UCSD-AML1 (cell line): ENCODE measurements around the gene TEAD1.

Source experiments
- DNase-seq: peaks from one replicate; lab custom pipeline; 2025; ENCODE audit not compliant: unreplicated experiment; lab: John Stamatoyannopoulos, UW

The TEAD1 gene

GRCh38 chr11:12664385-12664784, 9.8 kb upstream of the TEAD1 start:
- no peak for DNase-seq

GRCh38 chr11:12666915-12667314, 7.3 kb upstream of the TEAD1 start:
- DNase-seq = no peak

GRCh38 chr11:12667646-12668045, 6.6 kb upstream of the TEAD1 start:
- no peak for DNase-seq

DNA sequence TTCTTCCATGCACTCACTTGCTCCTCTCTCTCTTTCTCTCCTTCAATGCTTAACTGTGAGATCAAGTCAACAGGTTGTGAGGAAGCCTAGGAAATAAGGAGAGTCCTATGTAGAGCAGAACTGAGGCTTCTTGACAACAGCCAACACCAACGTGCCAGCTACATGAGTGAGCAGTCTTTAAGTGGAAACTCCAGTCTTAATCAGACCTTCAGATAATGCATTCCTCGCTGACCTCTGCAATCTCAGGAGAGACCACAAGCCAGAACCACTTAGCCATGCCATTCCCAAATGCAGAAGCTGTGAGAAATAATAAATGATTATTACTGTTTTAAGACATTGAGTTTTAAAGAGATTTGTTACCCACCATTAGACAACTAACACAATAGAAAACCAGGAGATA, 6.1 kb upstream of the TEAD1 start:
- DNase-seq = no peak

GRCh38 chr11:12669930-12670329, 4.3 kb upstream of the TEAD1 start:
- DNase-seq = no peak

- no peak for DNase-seq
These were observed 2.9 kb upstream of the TEAD1 start for GRCh38 chr11:12671370-12671769.

GRCh38 chr11:12673601-12673923, 659 bp upstream of the TEAD1 start:
- no peak for DNase-seq

GRCh38 chr11:12674571-12674935, 332 bp downstream of the TEAD1 start:
- no peak for DNase-seq

- no peak for DNase-seq
These were observed 895 bp downstream of the TEAD1 start for GRCh38 chr11:12674936-12675696.

DNA sequence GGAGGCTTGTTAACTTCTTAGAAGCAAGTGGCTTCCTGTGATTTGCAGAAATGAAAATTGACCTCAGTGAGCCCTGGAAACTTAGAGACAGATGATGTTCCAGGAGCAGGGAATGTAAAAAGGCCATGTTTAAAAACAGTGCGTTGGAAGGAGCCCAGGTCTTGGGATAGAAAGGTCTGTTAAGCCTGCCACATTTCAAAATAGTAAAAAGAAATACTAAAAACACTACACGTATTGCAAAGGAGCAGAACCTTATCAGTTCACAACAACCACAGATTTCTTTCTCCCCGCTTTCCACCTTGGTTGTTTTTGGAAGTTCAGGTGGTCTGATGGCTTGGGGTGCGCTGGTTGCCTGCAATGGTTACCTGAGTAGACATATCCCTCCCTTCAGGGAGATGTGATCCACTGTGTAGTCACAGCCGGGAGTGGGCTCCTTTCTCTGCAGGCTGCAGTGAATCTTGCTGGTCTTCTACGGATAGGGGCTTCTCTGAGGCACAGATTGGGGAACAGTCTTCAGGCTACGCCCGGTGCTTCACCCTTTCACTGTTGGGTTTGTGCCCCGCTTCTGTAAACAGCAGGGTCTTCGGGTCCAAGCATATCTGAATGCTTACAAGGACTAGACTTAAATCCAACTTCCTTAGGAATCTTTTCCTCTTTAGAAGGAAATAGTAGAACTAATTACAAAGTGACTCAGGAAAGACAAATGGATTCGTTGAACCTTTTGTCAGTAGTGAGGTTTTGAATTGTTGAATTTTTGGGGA, 1.9 kb downstream of the TEAD1 start:
- DNase-seq = no peak

GRCh38 chr11:12677131-12677530, 2.9 kb downstream of the TEAD1 start:
- DNase-seq = no peak

DNA sequence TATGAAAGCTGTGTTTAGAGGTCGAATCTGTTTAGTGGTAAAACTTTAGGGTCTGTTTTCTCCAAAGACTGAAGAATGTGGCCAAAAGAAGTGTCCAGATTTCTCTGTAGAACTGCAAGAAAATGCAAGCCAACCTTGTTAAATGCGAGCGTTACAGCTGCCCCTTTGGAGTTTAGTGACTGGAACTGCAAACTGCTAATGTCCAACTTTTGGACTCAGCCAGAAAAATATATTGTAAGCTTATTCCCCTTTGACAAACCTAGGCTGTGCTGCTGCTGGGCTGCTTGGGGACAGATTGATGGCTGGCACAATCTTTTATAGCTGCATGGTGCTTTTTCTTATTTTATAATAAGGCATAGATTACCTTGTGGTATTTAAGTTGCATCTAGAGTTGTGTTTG, 3.9 kb downstream of the TEAD1 start:
- DNase-seq = no peak

DNA sequence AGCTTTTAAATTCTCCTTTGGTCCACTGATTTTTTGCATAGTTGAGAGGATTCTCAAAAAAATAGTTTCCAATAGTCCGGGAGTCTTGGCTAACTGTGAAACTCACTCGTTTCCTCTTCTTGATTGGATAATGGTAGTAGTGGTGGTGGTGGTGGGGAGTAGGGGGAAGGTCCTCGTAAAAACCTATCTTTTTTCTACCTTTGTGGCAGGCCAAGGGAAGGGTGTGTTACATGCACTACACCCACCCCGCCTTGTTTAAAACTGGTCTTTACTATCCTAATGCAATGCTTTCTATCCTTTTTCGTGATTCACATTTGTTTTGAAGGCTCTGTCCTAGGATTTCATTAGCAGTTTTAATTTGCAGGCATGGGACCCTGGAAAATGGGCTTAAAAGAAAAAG, 4.8 kb downstream of the TEAD1 start:
- DNase-seq = no peak

- no peak for DNase-seq
These were observed 5.2 kb downstream of the TEAD1 start for GRCh38 chr11:12679471-12679870.

GRCh38 chr11:12680246-12680939, 6.2 kb downstream of the TEAD1 start:
- no peak for DNase-seq

- DNase-seq = no peak
These were observed 6.7 kb downstream of the TEAD1 start for GRCh38 chr11:12680940-12681258.

DNA sequence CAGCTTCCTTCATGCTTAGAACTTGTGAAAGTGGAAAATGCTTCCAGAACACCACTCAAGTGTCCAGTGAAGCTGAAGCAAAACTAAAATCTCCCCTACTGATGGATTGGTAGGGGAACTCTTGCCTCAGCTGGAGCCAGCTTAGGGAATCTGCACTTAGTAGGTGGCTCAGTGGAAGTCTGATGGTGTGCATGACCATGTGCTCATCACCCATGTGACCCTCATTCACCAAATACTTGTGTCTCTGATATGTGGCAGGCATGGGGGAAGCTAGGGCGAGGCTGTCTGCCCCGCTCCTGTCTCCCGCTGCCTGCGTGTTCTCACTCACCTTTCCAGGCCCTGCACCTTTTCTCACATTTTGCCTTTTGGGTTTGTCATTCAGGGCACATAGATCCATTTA, 7.2 kb downstream of the TEAD1 start:
- no peak for DNase-seq

DNA sequence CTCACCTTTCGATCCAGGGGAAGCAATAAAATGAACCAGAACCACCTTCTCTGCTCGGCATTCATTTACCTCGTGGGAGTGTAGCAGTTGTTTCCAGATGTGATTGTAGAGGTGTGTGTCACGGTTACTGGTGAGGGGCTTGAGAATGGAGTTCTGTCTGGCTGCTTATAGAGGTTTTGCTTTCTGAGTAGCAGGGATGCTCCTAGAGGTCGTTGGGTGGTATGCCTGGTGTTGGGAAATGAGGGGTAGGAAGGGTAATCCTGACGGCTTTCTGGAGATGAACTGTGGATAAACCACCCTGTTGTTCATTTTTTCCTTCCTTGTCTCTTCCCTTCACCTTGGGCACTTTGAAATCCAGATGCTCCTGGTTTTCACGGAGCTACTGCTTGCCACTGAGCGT, 8.1 kb downstream of the TEAD1 start:
- no peak for DNase-seq

- no peak for DNase-seq
These were observed 8.7 kb downstream of the TEAD1 start for GRCh38 chr11:12682737-12683500.

DNA sequence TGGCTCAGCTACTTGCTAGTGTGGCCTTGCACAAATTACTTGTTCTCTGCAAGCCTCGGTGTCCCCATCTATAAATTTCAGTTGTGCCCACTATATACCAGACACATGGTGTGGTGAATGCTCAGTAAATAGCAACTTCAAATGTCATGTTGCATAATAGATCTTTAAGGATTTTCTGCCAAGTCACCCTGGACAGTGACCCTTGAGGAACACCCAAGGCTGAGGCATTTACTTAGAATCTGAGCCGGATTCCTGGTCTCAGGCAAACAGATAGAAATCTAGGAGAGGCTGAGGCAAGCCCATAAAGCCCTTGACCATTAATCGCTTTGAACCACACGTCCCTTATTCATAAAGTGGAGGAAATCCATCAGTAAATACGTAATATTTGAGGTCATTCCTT, 9.7 kb downstream of the TEAD1 start:
- no peak for DNase-seq

DNA sequence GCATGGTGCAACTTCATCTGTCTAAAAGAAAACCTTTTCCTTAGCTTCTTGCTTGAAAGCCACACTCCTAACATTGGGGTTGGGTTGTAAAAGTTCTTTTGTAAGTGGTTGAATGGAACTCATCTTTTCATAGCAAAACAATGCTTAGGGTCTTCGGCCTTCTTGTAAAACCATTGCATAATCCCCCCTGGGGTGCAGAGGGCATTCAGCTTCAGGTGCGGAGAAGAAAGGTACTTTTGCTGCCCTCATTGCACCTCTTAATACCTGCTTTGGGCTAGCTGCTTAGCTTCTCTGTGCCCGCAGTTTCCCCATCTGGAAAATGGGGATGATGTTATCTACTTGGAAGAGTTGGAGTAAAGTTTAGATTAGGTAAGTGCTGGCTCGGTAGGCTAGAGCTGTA, 10.1 kb downstream of the TEAD1 start:
- DNase-seq = no peak

- DNase-seq = no peak
These were observed 10.6 kb downstream of the TEAD1 start for GRCh38 chr11:12684816-12685215.
